Measurements from ENCODE around the gene PARP16. TPM values are rescaled to one million over a fixed set of nuclear protein-coding genes. Genes with fewer than 3 reads are reported as not detected.

Gene PARP16, protein sequence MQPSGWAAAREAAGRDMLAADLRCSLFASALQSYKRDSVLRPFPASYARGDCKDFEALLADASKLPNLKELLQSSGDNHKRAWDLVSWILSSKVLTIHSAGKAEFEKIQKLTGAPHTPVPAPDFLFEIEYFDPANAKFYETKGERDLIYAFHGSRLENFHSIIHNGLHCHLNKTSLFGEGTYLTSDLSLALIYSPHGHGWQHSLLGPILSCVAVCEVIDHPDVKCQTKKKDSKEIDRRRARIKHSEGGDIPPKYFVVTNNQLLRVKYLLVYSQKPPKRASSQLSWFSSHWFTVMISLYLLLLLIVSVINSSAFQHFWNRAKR
- 10 to 100 TPM; 22.9 to 23.7 TPM for total RNA-seq
- 10 to 100 TPM; 27.6 to 39.3 (median 30.0) TPM for polyA plus RNA-seq
- 18.3 to 31.5 (median 26.7) reads per million in 6 experiments for total RNA-seq

GRCh38 chr15:65286704-65287519 lies at the start of gene PARP16:
Gene PARP16 (minus strand): TSS chr15:65286883. CDS start chr15:65286426, 457 bp downstream.
- Mint-ChIP-seq H3K9me3 (no peaks in the 10 kb centered on the region), H3K36me3 (peaks cover 0 to 16% (median 6%) of the 10 kb centered on the region in 3 donors), H3K27me3 (no peaks in the 10 kb centered on the region), H3K4me3 (peak within 1 kb of the TSS; percentile 84 to 93 (median 89)), H3K27ac (peak within 1 kb of the TSS; percentile 83 to 96 (median 93)), H3K4me1 (peaks cover 20 to 51% (median 47%) of the 10 kb centered on the region in 4 donors)
- ATAC-seq: peak; percentile 95
- peak; percentile 83 to 95 (median 89) for DNase-seq
- POLR2A ChIA-PET: interaction anchor here (0.5 to 5.0 kb wide), 12 partner anchors 9 to 505 kb away, joined by 3 to 93 read pairs (median 4); partner anchors contain the start of genes CLPX, DENND4A, PIF1 and RNU5A-1

DNA sequence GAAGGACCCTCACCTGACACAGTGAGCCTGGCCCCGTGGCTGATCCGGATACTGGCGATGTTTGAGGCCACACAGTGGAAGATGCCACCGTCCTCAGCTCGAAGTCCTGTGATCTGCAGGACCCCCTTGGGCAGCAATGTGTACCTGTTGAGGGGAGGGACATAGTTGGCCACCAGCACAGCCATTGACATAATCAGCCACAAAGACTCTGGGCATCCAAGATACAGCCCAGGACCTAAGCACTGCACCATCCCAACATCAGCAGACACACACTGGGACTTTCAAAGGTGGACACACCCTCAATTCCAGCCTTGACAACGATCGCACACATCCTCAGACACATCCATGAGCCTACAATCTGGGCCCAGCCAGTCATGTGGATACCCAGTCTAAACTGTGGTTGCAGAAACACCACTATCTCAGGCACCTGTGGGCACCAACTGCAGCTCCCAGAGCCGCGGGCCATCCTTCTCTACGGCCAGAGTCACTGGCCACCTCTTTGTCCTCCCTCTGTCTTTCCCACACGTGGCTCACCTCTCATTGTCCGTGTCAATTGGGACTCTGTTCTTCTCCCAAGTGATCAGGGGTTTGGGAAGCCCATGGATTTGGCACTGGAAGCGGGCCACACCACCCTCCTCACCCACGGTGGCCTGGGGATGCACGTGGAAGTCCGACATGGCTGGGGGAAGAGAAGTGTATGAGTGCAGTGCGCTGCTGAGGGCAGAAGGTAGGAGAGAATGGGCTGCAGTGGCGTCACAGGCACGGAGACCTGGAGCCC lies 48.8 kb upstream of the PARP16 start:
- H3K4me1 Mint-ChIP-seq: peaks cover 0 to 5% (median 3%) of the 10 kb centered on the region in 4 donors
- peaks cover 4 to 29% (median 8%) of the 10 kb centered on the region in 5 donors for H3K27me3 Mint-ChIP-seq
- H3K27ac Mint-ChIP-seq: no peak overlapping the region
- ATAC-seq: no peak
- no peak overlapping the region for H3K4me3 Mint-ChIP-seq
- no peaks in the 10 kb centered on the region for H3K9me3 Mint-ChIP-seq
- POLR2A ChIA-PET: no interaction called here
- no peak for DNase-seq
- no peaks in the 10 kb centered on the region for H3K36me3 Mint-ChIP-seq

GRCh38 chr15:65334586-65335231 lies 48.0 kb upstream of the PARP16 start:
- no peaks in the 10 kb centered on the region for H3K9me3 Mint-ChIP-seq
- peaks cover 0 to 3% (median 2%) of the 10 kb centered on the region in 4 donors for H3K4me1 Mint-ChIP-seq
- H3K27ac Mint-ChIP-seq: peak overlapping the region in 1 of 10 donors; percentile 83
- H3K4me3 Mint-ChIP-seq: no peak overlapping the region
- POLR2A ChIA-PET: no interaction called here
- H3K36me3 Mint-ChIP-seq: no peaks in the 10 kb centered on the region
- no peak for ATAC-seq
- DNase-seq: no peak
- H3K27me3 Mint-ChIP-seq: peaks cover 2 to 21% (median 6%) of the 10 kb centered on the region in 5 donors

- Mint-ChIP-seq H3K27ac (no peak overlapping the region), H3K27me3 (peaks cover 0 to 16% (median 4%) of the 10 kb centered on the region in 5 donors), H3K9me3 (no peaks in the 10 kb centered on the region), H3K4me3 (no peak overlapping the region), H3K36me3 (no peaks in the 10 kb centered on the region), H3K4me1 (no peaks in the 10 kb centered on the region)
- no peak for DNase-seq
- ATAC-seq: no peak
- POLR2A ChIA-PET: no interaction called here
These were observed 47.2 kb upstream of the PARP16 start for GRCh38 chr15:65333856-65334255.

- peaks cover 0 to 17% (median 3%) of the 10 kb centered on the region in 5 donors for H3K27me3 Mint-ChIP-seq
- POLR2A ChIA-PET: no interaction called here
- H3K36me3 Mint-ChIP-seq: no peaks in the 10 kb centered on the region
- H3K27ac Mint-ChIP-seq: no peak overlapping the region
- no peak overlapping the region for H3K4me3 Mint-ChIP-seq
- DNase-seq (no peak), ATAC-seq (no peak)
- H3K9me3 Mint-ChIP-seq: no peaks in the 10 kb centered on the region
- H3K4me1 Mint-ChIP-seq: no peaks in the 10 kb centered on the region
These were observed 46.6 kb upstream of the PARP16 start for GRCh38 chr15:65333148-65333820.

DNA sequence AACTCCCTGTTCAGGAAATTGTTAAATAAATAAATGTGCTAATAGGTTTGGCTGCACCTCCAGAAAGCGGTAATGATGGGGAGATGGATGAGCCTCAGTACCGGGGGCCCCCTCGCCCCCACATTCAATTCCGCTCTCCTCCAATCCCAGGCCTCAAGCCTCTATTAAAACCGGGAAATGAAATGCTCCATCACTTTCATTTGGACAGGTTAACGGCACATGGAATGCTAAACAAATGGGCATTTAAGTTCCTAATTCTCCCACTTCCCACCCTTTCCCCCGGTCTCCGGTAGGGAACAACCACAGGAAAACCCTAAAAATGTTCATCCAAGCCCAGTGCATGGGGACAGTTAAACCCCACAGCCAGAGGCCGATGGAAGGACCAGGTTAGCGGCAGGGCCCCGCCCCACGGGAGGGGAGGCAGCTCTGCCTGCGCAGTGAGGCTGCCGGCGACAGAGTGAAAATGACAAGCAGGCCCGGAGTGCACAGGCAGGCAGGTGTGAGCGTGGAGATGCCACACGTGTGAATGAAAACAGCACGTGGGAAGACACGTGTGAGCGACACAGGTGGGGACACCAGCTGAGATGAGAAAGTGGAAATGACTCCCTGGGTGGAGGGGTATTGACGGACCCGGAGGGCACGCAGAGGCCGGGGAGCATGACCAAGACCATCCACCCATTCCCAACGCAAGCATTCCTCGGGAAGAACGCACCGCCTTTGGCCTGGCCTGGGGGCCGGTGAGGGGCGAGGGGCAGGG lies 45.9 kb upstream of the PARP16 start:
- no peak overlapping the region for H3K4me3 Mint-ChIP-seq
- H3K9me3 Mint-ChIP-seq: no peaks in the 10 kb centered on the region
- POLR2A ChIA-PET: no interaction called here
- ATAC-seq (no peak), DNase-seq (no peak)
- H3K36me3 Mint-ChIP-seq: no peaks in the 10 kb centered on the region
- H3K27ac Mint-ChIP-seq: no peak overlapping the region
- H3K4me1 Mint-ChIP-seq: no peaks in the 10 kb centered on the region
- peaks cover 0 to 24% (median 3%) of the 10 kb centered on the region in 5 donors for H3K27me3 Mint-ChIP-seq

DNA sequence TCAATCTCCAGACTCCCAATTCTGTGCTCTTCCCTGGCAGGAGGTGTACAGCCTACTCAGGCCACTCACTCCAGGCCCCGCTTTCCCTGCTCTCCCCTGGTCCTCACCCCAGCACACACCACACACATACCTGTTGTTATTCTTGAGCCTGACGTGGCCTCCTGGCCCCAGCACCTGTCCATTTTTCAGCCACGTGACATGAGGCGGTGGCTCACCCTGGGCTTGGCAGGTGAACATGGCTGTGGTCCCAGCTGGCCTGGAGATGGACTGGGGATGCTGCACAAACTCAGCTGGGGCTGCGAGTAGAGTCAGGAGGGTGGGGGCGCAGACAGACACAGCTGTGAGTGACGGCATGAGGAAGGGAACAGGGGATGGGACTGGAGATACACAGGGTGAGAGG lies 45.1 kb upstream of the PARP16 start:
- ATAC-seq: no peak
- no peak overlapping the region for H3K4me3 Mint-ChIP-seq
- POLR2A ChIA-PET: no interaction called here
- no peak for DNase-seq
- no peaks in the 10 kb centered on the region for H3K36me3 Mint-ChIP-seq
- no peak overlapping the region for H3K27ac Mint-ChIP-seq
- H3K27me3 Mint-ChIP-seq: peaks cover 0 to 26% (median 3%) of the 10 kb centered on the region in 5 donors
- H3K4me1 Mint-ChIP-seq: no peaks in the 10 kb centered on the region
- no peaks in the 10 kb centered on the region for H3K9me3 Mint-ChIP-seq

- Mint-ChIP-seq H3K36me3 (no peaks in the 10 kb centered on the region), H3K27ac (no peak overlapping the region), H3K9me3 (no peaks in the 10 kb centered on the region), H3K27me3 (peaks cover 0 to 26% (median 3%) of the 10 kb centered on the region in 5 donors), H3K4me1 (no peaks in the 10 kb centered on the region), H3K4me3 (no peak overlapping the region)
- POLR2A ChIA-PET: no interaction called here
- no peak for ATAC-seq
- no peak for DNase-seq
These were observed 44.4 kb upstream of the PARP16 start for GRCh38 chr15:65330934-65331645.

- H3K36me3 Mint-ChIP-seq: no peaks in the 10 kb centered on the region
- H3K9me3 Mint-ChIP-seq: no peaks in the 10 kb centered on the region
- POLR2A ChIA-PET: no interaction called here
These were observed 43.5 kb upstream of the PARP16 start for GRCh38 chr15:65329984-65330735.

DNA sequence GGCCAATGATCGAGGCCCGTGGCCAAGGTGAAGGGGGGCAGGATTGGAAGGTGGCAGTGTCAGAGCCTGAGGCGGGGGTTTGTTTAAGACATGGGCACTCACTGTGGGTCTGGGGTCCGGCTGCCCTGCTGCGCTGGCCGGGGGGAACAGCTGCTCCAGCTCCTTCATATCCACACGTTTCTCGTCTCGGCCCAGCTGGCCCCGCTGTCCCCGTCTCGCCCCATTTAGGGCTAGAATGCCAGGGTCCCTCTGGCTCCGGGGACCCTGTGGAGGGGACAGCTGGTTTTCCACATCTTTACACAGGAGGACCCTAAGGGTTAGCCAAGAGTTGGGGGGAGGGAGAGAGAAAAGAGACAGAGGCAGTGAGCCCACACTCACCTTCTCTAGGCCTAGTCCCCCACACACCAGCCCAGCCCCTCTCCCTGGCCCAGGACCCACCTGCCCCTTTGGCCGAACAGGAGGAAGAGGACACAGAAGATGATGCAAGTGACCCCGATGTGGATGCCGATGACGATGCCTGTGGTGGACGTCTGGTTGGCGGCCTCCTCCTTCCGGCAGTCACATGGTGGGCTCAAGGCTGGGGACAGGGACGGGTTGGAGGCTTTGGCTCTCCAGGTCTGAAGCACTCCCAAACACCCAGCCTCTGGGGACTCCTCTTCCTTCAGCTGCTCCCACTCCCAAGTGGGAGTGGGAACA lies 42.8 kb upstream of the PARP16 start:
- POLR2A ChIA-PET: no interaction called here
- H3K4me3 Mint-ChIP-seq: no peak overlapping the region
- DNase-seq (no peak), ATAC-seq (no peak)
- no peaks in the 10 kb centered on the region for H3K9me3 Mint-ChIP-seq
- H3K27ac Mint-ChIP-seq: no peak overlapping the region
- no peaks in the 10 kb centered on the region for H3K4me1 Mint-ChIP-seq
- peaks cover 0 to 26% (median 3%) of the 10 kb centered on the region in 5 donors for H3K27me3 Mint-ChIP-seq
- H3K36me3 Mint-ChIP-seq: no peaks in the 10 kb centered on the region

More at GRCh38 chr15:65329984-65330735, 43.5 kb upstream of the PARP16 start:
- ATAC-seq (no peak), DNase-seq (no peak)
- Mint-ChIP-seq H3K27me3 (peaks cover 0 to 26% (median 3%) of the 10 kb centered on the region in 5 donors), H3K4me1 (no peaks in the 10 kb centered on the region), H3K4me3 (no peak overlapping the region), H3K27ac (peak overlapping the region in 1 of 10 donors; percentile 40)
